GM18858 (cell line): ENCODE data around the gene MFSD2B.
"Not testable (repeated sequence)": the region's sequence is repeated elsewhere in the genome, so short reads cannot be mapped to it uniquely, and the experiment has no call there.

ENCODE experiments used
- ATAC-seq: cut with Tn5 transposase; IDR thresholded peaks from one replicate; pipeline ENCODE4 v1.9.1; 2021; ENCODE audit not compliant: unreplicated experiment

The MFSD2B gene

GRCh38 chr2:24009680-24010476, at the start of gene MFSD2B:
Gene MFSD2B (plus strand): TSS chr2:24010085. CDS start chr2:24010097, 12 bp downstream.
- ATAC-seq = no peak

- ATAC-seq = no peak
These were observed 42.0 kb upstream of the MFSD2B start for GRCh38 chr2:23967846-23968245.

DNA sequence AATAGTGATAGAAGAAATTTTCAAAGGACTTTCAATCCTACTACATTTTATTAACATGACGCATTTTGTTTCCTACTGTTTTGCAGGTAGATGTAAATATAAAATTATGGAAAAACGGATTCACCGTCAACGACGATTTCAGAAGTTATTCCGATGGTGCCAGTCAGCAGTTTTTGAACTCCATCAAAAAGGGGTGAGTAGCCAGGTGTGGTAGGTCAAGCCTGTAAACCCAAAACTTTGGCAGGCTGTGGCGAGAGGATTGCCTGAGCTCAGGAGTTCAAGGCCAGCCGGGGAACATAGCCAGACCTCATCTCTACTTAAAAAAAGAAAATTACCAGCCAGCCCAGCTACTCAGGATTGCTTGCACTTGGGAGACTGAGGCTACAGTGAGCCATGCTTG, 33.0 kb upstream of the MFSD2B start:
- no peak for ATAC-seq

- ATAC-seq = no peak
These were observed 21.5 kb upstream of the MFSD2B start for GRCh38 chr2:23988371-23988770.

- no peak for ATAC-seq
These were observed 17.0 kb upstream of the MFSD2B start for GRCh38 chr2:23992931-23993330.

DNA sequence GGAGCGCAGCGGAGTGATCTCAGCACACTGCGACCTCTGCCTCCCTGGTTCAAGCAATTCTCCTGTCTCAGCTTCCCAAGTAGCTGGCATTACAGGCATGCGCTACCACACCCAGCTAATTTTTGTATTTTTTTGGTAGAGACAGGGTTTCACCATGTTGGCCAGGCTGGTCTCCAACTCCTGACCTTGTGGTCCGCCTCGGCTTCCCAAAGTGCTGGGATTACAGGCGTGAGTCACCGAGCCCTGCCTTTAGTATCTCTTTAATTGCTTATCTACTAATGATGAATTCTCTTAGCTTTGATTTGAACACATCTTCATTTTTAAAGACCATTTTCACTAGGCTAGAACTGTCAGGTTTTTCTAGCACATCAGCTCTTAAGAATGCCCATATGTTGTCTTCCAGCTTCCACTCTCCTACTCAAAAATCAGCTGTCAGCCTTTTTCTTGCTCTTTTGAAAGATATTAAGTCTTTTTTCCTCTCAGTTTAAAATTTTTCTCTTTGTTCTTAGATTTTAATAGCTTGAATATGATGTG, 16.1 kb upstream of the MFSD2B start:
- no peak for ATAC-seq

DNA sequence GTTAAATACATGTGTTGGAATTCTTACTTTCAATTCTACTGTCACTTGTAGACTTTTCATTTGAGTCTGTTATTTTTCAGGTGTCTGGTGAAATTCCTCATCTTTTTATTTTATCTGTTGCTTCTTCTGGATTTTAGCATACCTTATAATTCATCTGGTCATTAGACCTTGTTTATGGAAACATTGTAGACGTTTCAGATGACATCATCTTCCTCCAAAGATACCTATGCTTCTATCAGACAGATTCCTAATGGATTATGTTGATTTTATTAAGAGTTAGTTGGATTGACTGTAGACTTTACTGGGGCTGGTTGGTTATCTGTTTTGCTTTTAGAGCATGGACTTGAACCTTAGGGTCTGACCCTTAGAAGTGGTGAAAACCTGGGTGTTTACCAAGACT, 15.3 kb upstream of the MFSD2B start:
- no peak for ATAC-seq

GRCh38 chr2:24007693-24008092, 2.2 kb upstream of the MFSD2B start:
- ATAC-seq = no peak

DNA sequence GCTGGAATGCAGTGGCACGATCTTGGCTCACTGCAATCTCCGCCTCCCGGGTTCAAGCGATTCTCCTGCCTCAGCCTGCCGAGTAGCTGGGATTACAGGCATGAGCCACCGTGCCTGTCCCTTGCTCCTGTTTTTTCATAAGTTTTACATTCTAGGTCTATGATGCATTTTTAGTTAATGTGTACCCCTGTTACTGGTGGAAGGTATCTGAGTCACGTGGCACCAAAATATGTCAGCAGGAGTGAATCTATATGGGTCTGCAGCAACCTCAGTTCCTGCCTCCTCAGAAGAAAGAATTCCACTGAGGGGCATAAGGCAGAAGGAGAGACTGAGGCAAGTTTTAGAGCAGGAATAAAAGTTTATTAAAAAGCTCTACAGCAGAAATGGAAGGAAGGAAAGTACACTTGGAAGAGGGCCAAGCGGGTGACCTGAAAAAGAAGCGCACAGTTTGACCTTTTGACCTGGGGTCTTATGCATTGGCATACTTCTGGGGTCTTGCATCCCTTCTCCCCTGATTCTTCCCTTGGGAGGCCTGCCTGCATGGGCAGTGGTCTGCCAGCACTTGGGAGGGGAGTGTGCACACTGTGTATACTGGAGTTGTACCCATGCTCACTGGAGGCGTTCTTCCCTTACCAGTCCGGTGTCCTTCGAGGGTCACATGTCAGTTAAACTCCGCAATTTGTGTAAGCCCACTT, 1.1 kb upstream of the MFSD2B start:
- no peak for ATAC-seq

- no peak for ATAC-seq
These were observed 562 bp upstream of the MFSD2B start for GRCh38 chr2:24009367-24009679.

GRCh38 chr2:24010477-24011249, 778 bp downstream of the MFSD2B start:
- ATAC-seq = no peak

DNA sequence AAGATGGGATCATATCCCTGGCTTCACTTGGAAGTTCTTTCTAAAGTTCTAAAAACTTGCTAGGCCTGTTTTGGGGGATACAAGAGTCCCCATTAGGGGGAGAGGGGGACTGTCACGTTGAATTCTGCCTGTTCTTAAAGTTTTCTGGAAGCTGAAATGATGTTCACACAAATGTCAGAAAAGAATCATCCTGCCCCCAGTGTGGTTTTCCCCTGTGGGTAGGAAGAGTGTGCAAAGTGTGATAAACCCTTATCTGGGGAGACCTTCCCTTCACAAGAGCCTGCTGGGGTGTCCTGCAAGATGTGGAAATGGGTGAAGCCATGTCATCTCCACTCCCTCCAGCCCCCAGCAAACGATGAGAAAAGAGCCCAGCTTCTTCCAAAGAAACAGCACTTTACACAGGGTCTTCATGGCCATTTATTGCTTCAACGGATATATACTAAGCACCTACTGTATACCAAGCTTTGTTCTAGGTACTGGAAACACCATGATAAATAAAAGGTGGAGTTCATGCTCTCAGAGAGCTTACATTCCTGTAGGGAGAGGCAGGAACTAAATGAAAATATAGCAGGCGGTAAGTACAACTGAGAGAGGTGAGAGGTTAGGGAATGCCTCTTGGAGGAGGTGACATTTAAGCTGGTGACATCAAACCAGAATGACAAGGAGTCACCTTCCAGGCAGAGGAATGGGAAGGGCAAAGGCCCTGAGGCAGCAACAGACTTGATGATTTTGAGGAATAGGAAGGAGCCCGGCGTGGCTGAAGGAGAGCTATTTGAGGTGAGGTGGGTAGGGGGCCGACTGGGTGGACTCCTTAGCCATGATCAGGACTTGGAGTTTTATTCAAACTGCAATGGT, 1.6 kb downstream of the MFSD2B start:
- ATAC-seq = no peak

DNA sequence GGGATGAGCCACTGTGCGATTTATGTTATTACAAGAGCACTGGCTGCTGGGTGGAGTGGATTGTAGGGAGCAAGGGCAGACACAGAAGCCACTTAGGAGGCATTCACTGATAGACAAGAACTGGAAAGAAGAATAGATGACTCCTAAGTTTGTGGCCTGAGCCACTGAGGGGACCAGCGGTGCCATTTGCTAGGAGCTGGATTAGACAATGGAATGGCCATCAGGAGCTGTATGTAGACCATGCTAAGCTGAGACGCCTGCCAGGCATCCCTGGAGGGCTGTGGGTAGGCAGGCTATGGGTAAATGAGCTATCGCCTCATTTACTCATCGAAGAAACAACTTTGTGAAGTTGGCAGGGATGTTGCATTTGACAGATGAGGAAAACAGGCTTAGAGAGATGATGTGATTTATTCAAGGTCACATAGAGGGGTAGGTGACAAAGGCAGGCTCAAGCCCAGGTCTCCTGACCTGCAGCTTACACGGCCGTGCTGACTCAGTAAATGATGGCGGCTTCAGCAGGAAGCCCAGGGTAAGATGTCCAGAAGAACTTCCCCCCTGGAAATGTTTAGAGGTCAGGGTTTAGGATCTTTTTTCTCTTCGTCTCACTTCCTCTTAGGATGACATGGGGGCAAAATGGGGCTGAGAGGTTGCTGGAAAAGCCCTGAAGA, 2.8 kb downstream of the MFSD2B start:
- ATAC-seq = no peak

- ATAC-seq = not testable (repeated sequence)
These were observed 5.0 kb downstream of the MFSD2B start for GRCh38 chr2:24014902-24015301.

- no peak for ATAC-seq
These were observed 5.9 kb downstream of the MFSD2B start for GRCh38 chr2:24015562-24016375.

GRCh38 chr2:24016376-24016761, 6.5 kb downstream of the MFSD2B start:
- ATAC-seq = no peak

DNA sequence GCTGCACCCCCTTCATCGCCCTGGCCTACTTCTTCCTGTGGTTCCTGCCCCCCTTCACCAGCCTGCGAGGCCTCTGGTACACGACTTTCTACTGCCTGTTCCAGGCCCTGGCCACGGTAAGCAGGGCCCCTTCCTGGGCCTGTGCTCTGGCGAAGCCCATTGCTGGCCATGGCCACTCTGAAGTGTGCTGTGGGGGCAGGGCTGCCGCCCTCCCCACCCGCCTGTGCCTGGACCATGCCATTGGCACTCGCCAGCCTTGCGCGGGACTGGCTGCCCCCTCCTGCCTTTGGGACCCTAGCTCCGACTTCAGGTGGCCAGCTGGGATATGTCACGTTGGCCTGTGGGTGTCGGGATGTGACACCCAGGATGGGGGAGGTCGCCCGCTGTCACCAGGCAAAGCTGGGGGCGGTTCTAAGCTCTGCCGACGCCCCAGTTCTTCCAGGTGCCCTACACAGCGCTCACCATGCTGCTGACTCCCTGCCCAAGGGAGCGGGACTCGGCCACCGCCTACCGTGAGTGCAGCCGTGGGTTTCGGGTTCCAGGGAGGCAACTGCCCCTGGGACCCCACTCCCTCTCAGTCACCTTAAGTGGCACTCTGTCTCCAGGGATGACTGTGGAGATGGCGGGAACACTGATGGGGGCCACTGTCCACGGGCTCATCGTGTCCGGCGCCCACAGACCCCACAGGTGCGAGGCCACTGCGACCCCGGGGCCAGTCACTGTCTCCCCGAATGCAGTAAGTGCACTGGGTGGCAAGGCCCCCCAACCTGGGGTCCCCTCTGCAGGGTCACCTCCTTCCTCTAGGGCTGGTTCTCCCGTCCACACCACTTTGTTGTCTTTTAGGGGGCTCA, 7.2 kb downstream of the MFSD2B start:
- ATAC-seq = no peak

DNA sequence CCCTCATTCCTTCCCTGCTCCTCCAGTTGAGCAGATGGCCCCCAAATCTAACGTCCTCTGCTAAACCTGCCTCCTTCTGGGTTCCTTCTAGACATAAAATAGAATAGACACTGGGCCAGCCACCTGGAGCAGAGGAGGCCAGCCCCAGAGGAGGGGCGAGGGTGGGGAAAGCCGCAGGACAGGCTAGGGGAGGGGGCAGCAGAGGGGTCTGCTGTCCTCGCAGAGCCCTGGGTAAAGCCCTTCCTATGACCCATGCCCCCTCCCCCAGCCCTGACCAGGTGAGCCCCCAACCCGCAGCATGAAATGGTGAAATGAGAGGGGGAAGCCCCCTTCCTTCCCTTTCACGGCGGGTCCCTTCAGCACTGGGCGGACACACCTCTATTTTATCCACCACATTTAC, 7.8 kb downstream of the MFSD2B start:
- ATAC-seq = no peak
